Activated CD8-positive, alpha-beta memory T cell treated with anti-CD3 and anti-CD28 coated beads, Interleukin-2, amount 50 U/mL, for 24 hours (primary cell): ENCODE data around the gene HGS.

Experiments used
- DNase-seq: peaks from one replicate; pipeline ENCODE4 v3.0.0-alpha.2; 2020; ENCODE audit errors: extremely low read depth

Gene HGS

DNA sequence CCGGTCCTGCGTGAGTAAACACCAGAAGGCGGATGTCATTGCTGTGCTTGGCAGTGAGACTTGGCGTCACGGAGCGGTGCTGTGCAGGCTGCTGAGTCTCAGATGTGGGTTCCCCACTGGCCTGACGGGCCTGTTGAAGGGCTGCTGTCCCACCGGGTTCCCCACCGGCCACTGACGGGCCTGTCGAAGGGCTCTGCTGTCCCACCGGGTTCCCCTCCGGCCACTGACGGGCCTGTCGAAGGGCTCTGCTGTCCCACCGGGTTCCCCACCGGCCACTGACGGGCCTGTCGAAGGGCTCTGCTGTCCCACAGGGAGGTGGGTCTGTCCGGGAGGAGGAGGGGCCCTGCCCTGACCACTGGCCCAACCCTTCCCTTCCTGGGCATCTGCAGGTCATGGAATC is 2.8 kb downstream of the HGS start:
- DNase-seq, result no peak

GRCh38 chr17:81687770-81688541 is 4.1 kb downstream of the HGS start:
- no peak for DNase-seq

- DNase-seq, result no peak
Measured at GRCh38 chr17:81688616-81689015, 4.8 kb downstream of the HGS start.

GRCh38 chr17:81690066-81690465 is 6.3 kb downstream of the HGS start:
- no peak for DNase-seq

DNA sequence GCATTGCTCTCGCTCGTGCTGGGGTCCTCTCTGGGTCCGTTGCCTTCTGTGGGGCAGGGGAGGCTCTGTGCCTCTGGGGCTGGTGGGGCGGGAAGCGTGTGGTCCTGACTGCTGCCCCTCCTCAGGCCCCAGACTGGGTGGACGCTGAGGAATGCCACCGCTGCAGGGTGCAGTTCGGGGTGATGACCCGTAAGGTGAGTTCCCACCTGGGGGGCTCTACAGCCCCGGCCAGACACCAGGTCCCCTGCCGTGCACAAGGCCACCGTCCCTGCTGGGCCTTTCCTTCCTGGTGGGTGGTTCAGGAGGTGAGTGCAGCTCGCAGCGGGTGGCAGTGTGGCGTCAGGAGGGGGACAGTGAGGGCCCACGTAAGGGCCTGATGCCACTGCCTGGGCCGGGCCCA is 6.7 kb downstream of the HGS start:
- DNase-seq, result no peak

DNA sequence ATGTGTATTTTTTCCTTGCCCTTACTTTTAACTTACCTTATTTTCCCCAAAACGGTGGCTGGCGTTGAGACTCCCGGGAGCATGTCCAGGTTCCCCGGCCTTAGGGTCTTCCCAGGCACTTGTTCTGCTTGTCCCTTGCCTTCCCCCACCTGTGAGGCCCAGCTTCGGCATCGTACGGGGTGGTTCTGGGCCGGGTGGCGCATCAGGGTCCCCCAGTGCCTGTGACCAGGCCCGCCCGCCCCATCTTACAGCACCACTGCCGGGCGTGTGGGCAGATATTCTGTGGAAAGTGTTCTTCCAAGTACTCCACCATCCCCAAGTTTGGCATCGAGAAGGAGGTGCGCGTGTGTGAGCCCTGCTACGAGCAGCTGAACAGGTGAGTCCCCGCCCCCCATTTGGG is 7.4 kb downstream of the HGS start:
- no peak for DNase-seq

- no peak for DNase-seq
Measured at GRCh38 chr17:81691608-81692007, 7.8 kb downstream of the HGS start.

GRCh38 chr17:81693509-81694210 is 9.8 kb downstream of the HGS start:
- no peak for DNase-seq

- no peak for DNase-seq
Measured at GRCh38 chr17:81694810-81695209, 11.0 kb downstream of the HGS start.

DNA sequence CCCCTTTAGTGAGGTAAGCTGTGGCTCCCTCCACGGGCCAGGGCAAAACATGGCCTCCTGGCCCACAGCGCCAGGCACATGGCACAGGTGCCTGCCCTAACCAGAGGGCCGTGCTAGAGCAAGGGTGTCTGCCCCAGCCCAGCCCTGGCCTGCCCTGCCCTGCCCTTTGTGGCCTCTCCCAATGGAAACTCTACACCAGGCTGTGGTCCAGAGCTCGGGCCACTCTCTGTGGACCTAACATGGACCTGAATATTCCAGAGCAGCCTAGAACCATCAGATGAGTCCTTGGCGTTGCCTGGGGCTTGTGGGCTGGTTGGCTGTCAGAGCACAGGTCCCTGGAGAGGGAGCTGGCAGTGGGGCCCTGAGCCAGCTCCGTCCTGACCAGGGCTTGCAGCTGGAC is 11.4 kb downstream of the HGS start:
- no peak for DNase-seq

DNA sequence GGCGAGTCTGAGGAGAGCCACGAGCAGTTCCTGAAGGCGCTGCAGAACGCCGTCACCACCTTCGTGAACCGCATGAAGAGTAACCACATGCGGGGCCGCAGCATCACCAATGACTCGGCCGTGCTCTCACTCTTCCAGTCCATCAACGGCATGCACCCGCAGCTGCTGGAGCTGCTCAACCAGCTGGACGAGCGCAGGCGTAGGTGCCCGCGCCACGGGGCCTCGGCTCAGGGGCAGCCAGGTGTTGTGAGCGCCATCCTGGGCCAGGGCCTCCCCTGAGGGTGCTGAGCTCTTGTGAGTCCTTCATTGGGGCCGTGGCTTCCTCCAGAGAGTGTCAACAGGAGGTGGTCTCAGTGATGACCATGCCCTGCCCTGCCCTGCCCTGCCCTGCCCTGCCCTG is 12.0 kb downstream of the HGS start:
- DNase-seq, result no peak

- no peak for DNase-seq
Measured at GRCh38 chr17:81696218-81696941, 12.6 kb downstream of the HGS start.

DNA sequence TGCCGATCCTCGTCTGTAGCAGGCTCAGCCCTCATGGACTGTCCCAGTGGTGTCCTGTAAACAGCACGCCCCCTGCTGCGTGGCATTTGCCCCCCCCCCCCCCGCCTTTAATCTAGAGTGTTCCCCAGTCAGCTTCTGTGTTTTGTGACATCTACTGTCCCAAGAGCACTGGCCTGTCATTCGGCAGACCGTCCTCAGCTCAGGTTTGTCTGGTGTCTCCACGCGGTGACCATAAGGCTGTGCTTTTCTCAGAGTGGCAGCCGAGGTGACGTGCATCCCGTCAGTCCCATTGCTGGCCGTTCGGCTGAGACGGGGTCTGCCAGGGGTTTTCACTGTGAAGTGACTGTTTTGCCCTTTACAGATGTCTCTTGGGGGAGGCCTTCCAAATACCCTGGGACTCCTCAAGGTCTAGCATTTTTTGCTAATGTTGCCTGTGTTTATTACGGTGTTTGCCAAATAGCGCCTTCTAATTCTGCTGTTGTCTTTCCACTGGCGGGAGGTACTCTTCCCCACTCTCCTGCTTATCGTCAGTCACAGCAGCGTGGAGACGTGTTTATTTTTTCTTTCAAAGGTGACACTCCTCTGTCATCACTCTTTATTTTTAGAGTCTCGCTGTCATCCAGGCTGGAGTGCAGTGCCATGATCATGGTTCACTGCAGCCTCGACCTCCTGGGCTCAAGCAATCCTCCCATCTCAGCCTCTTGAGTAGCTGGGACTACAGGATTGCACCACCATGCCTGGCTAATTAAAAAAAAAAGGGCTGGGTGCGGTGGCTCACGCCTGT is 13.6 kb downstream of the HGS start:
- DNase-seq, result no peak

GRCh38 chr17:81700353-81701287 is 16.8 kb downstream of the HGS start:
- DNase-seq, result no peak

- no peak for DNase-seq
Measured at GRCh38 chr17:81701288-81702071, 17.7 kb downstream of the HGS start.

DNA sequence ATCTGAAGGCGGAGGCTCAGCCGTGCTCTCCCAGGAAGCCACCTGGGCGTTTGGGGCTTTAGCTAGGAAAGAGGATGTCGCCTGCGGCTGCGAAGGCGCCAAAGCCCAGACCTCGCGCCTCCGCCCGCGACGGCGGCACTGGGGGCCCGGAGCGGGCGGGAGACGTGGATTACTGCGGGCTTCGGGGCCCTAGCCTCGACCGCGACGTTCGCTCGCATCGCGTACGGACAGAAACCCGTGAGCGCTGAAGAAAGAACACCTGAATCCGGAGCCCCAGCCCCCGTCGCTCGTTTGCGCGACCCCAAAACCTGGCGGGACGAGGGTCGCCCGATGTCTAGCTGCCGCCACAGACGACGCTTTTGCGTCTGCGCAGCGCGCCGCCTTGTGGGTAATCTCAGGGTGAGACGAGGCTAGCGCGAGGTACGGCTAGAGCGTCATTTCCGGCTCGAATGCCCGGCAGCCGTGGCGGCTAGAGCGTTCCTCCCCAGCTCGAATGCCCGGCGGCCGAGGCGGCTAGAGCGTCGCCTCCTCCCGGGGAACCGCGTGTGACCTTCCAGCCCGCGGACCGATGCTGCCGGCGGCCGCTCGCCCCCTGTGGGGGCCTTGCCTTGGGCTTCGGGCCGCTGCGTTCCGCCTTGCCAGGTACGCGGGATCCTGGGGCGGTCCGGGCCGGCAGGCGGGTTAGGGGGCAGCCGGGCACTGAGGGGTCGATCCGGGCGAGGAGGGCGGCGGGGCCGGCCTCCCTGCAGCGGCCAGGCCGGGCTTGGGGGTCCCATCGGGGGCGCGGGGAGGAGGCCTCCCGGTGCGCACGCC is 19.3 kb downstream of the HGS start, which contains the start of gene MRPL12:
TSS of gene MRPL12 (plus strand) at position 434 of the 813 bp plus-strand sequence. CDS start at position 569, 135 bp downstream.
- peak; percentile 79 for DNase-seq

GRCh38 chr17:81703747-81704654 is 20.2 kb downstream of the HGS start:
- no peak for DNase-seq
